ENCODE results near the gene C10orf71.

Gene C10orf71

DNA sequence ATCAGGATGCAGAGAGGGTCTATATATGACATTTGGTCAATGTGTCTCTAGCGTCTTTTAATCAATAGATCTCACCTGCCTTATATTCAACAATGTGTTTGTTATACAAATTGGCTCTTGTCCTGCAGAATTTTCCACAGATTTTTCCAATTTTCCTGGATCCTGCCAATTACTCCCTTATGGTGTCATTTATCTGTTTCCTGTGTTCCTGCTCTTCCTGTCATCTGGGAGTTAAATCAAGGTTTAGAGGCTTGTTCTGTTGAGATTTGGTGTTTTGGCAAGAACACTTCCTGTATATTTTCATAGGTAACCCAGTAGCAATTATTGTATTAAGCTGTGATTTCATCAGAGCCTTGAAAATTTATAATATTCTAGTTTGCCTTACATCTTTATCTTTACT lies 8.8 kb upstream of the C10orf71 start:
- TF ChIP-seq TCF4 (CRISPR knock-in tag; IDR thresholded peaks at IDR 0.05; ENCODE audit: borderline replicate concordance) (peak; percentile 71; the same call in 1 of the 2 replicates), ZNF565 (CRISPR knock-in tag; conservative IDR thresholded peaks at IDR 0.05; ENCODE audit: low read depth) (no peak)
- no peak for ATAC-seq

DNA sequence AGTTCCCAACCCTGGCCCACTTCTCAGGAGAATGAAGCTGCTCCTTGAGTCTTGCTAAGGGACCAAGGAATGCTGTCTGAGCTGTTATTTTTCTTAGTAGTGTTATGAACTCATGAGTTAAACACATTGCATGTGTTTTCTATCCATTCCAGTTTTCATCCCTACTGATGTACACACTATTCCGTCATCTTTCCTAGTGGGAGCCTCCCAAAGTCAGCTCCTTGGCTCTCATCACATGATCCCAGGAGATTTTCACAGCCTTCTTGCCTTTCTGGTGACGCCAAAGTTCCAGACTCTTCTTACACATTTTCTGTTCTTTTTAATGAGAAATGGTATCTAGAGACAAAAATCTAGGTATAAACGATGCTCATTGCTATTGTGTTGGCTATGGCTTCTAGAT lies 8.4 kb upstream of the C10orf71 start:
- TF ChIP-seq ZNF8 (CRISPR knock-in tag; IDR thresholded peaks at IDR 0.05) = no peak
- no peak for TF ChIP-seq ESRRG (CRISPR knock-in tag; IDR thresholded peaks at IDR 0.05)
- ATAC-seq = no peak

DNA sequence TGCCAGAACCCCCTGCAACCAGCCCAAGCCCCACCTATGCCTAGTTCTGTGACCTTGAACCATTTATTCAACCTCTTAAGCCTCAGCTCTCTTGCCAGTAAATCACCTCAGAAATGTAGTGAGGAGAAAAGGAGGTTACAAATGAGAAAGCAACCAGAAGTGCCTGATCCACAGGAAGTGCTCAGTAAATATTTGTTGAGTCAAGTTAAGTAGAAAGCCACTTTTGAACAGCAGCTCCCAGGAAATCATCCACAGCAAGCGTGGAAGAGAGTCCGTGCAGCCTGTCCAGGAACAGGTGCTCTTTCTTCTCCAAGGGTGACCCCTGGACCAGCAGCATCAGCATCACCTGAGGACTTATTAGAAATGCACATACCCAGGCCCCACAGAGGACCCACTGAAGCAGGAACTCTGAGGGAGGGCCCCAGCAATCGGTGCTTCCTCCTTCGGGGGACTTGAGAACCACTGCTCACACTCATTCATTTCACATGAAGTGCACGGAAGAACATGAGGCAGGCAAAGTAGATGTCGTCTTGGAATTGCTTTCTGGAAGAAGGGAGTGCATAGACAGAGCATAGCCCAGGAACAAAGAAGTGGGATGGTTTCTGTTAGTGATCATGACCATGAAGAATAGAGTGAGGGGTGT lies 6.3 kb upstream of the C10orf71 start:
- TF ChIP-seq CSDC2 (CRISPR knock-in tag; IDR thresholded peaks at IDR 0.05) (no peak), ISL1 (CRISPR knock-in tag; IDR thresholded peaks at IDR 0.05) (no peak), ZC3H10 (CRISPR knock-in tag; IDR thresholded peaks at IDR 0.05) (no peak), ESRRG (CRISPR knock-in tag; IDR thresholded peaks at IDR 0.05) (no peak), ZNF8 (CRISPR knock-in tag; IDR thresholded peaks at IDR 0.05) (no peak), BACH2 (CRISPR knock-in tag; IDR thresholded peaks at IDR 0.05; ENCODE audit: borderline replicate concordance) (no peak), ZFP30 (CRISPR knock-in tag; IDR thresholded peaks at IDR 0.05) (no peak), PPARA (CRISPR knock-in tag; IDR thresholded peaks at IDR 0.05; ENCODE audit: borderline replicate concordance) (no peak), ZNF565 (CRISPR knock-in tag; conservative IDR thresholded peaks at IDR 0.05; ENCODE audit: low read depth) (no peak)
- TF ChIP-seq, protein P1, sequence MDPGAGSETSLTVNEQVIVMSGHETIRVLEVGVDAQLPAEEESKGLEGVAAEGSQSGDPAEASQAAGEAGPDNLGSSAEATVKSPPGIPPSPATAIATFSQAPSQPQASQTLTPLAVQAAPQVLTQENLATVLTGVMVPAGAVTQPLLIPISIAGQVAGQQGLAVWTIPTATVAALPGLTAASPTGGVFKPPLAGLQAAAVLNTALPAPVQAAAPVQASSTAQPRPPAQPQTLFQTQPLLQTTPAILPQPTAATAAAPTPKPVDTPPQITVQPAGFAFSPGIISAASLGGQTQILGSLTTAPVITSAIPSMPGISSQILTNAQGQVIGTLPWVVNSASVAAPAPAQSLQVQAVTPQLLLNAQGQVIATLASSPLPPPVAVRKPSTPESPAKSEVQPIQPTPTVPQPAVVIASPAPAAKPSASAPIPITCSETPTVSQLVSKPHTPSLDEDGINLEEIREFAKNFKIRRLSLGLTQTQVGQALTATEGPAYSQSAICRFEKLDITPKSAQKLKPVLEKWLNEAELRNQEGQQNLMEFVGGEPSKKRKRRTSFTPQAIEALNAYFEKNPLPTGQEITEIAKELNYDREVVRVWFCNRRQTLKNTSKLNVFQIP (CRISPR knock-in tag; IDR thresholded peaks at IDR 0.05; ENCODE audit: borderline replicate concordance, low read depth) = no peak
- ATAC-seq = no peak

DNA sequence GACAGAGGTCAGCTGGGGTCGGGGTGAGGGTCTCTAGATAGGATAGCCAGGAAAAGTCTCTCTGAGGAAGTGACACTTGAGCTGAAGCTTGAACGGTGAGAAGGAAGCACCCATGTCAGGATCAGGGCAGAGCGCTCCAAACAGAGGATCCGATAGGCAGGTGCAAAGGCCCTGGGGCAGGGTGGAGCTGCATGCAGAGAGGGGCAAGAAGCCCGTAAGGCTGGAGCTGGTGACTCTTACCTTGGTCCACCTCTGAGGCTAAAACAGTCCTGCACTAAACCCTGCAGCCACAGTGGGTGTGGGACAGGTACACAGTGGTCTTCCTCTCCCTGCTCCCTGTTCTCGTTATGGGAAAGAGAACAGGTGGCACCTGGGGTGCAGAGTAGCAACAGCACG lies 5.8 kb upstream of the C10orf71 start:
- ATAC-seq = no peak
- TF ChIP-seq TCF4 (CRISPR knock-in tag; IDR thresholded peaks at IDR 0.05; ENCODE audit: borderline replicate concordance) = no peak
- TF ChIP-seq ISL1 (CRISPR knock-in tag; IDR thresholded peaks at IDR 0.05) = no peak
- TF ChIP-seq ZC3H10 (CRISPR knock-in tag; IDR thresholded peaks at IDR 0.05) = no peak
- TF ChIP-seq, protein P2, sequence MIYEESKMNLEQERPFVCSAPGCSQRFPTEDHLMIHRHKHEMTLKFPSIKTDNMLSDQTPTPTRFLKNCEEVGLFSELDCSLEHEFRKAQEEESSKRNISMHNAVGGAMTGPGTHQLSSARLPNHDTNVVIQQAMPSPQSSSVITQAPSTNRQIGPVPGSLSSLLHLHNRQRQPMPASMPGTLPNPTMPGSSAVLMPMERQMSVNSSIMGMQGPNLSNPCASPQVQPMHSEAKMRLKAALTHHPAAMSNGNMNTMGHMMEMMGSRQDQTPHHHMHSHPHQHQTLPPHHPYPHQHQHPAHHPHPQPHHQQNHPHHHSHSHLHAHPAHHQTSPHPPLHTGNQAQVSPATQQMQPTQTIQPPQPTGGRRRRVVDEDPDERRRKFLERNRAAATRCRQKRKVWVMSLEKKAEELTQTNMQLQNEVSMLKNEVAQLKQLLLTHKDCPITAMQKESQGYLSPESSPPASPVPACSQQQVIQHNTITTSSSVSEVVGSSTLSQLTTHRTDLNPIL (CRISPR knock-in tag; IDR thresholded peaks at IDR 0.05; ENCODE audit: low read depth) = no peak
- TF ChIP-seq ZFP30 (CRISPR knock-in tag; IDR thresholded peaks at IDR 0.05) = no peak
- TF ChIP-seq ARNTL (CRISPR knock-in tag; IDR thresholded peaks at IDR 0.05; ENCODE audit: borderline replicate concordance, low read depth) = no peak
- TF ChIP-seq ESRRG (CRISPR knock-in tag; IDR thresholded peaks at IDR 0.05) = no peak
- no peak for TF ChIP-seq PPARA (CRISPR knock-in tag; IDR thresholded peaks at IDR 0.05; ENCODE audit: borderline replicate concordance)
- TF ChIP-seq ZFP3 (CRISPR knock-in tag; IDR thresholded peaks at IDR 0.05) = no peak
- no peak for TF ChIP-seq ZNF70 (CRISPR knock-in tag; IDR thresholded peaks at IDR 0.05)
- TF ChIP-seq, protein P3, sequence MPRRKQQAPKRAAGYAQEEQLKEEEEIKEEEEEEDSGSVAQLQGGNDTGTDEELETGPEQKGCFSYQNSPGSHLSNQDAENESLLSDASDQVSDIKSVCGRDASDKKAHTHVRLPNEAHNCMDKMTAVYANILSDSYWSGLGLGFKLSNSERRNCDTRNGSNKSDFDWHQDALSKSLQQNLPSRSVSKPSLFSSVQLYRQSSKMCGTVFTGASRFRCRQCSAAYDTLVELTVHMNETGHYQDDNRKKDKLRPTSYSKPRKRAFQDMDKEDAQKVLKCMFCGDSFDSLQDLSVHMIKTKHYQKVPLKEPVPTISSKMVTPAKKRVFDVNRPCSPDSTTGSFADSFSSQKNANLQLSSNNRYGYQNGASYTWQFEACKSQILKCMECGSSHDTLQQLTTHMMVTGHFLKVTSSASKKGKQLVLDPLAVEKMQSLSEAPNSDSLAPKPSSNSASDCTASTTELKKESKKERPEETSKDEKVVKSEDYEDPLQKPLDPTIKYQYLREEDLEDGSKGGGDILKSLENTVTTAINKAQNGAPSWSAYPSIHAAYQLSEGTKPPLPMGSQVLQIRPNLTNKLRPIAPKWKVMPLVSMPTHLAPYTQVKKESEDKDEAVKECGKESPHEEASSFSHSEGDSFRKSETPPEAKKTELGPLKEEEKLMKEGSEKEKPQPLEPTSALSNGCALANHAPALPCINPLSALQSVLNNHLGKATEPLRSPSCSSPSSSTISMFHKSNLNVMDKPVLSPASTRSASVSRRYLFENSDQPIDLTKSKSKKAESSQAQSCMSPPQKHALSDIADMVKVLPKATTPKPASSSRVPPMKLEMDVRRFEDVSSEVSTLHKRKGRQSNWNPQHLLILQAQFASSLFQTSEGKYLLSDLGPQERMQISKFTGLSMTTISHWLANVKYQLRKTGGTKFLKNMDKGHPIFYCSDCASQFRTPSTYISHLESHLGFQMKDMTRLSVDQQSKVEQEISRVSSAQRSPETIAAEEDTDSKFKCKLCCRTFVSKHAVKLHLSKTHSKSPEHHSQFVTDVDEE (CRISPR knock-in tag; IDR thresholded peaks at IDR 0.05) = no peak
- TF ChIP-seq GLIS3 (CRISPR knock-in tag; IDR thresholded peaks at IDR 0.05) = no peak
- TF ChIP-seq CSDC2 (CRISPR knock-in tag; IDR thresholded peaks at IDR 0.05) = no peak
- TF ChIP-seq, protein P4, sequence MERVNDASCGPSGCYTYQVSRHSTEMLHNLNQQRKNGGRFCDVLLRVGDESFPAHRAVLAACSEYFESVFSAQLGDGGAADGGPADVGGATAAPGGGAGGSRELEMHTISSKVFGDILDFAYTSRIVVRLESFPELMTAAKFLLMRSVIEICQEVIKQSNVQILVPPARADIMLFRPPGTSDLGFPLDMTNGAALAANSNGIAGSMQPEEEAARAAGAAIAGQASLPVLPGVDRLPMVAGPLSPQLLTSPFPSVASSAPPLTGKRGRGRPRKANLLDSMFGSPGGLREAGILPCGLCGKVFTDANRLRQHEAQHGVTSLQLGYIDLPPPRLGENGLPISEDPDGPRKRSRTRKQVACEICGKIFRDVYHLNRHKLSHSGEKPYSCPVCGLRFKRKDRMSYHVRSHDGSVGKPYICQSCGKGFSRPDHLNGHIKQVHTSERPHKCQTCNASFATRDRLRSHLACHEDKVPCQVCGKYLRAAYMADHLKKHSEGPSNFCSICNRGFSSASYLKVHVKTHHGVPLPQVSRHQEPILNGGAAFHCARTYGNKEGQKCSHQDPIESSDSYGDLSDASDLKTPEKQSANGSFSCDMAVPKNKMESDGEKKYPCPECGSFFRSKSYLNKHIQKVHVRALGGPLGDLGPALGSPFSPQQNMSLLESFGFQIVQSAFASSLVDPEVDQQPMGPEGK (CRISPR knock-in tag; IDR thresholded peaks at IDR 0.05; ENCODE audit: borderline replicate concordance) = no peak
- TF ChIP-seq BACH2 (CRISPR knock-in tag; IDR thresholded peaks at IDR 0.05; ENCODE audit: borderline replicate concordance) = no peak
- TF ChIP-seq TOX (CRISPR knock-in tag; IDR thresholded peaks at IDR 0.05; ENCODE audit: borderline replicate concordance) = no peak

Measured in SK-N-SH treated with all-trans-retinoic acid at 6 μM for 48 hours (cell line).